Neural cell (in vitro differentiated cells): ENCODE results near the gene ASB18.

ENCODE experiments used
- EZH2 ChIP-seq: fragments of 200-600, 300-800 bp; shearing (Covaris generic), sonication (generic); IDR thresholded peaks from 2 replicates; pipeline ENCODE4 v1.6.1; 2014; ENCODE audit warnings: antibody characterized with exemption, low read length, borderline replicate concordance, mild to moderate bottlenecking; ENCODE audit not compliant: insufficient read depth, poor library complexity, severe bottlenecking
- POLR2AphosphoS5 ChIP-seq: IDR thresholded peaks from 2 replicates; pipeline ENCODE4 v1.6.1; 2012
- TAF1 ChIP-seq: IDR thresholded peaks from 2 replicates; pipeline ENCODE4 v1.6.1; 2012; ENCODE audit warnings: low read depth

DNA sequence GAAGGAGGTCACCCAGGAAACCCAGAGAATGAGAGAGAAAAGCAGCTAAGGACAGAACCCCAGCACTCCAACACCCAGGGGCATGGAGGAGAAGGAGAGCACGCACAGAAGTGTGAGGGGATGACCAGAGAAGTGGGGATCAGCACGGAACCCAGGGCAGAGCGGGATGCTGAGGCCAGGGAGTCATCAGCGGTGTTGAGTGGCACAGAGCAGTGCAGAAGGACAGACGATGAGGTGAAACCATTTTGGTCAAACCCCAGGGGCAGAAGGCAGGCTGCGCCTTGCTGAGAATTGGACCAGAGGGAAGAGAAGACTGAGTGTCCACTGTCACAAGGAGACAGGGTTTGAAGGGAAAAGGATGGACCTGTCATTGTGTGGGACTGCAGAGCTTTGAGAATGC, 23.4 kb upstream of the ASB18 start:
- no peak for TF ChIP-seq EZH2
- no peak for TF ChIP-seq POLR2AphosphoS5
- no peak for TF ChIP-seq TAF1
